ENCODE data around the gene ADSS1. TPM values are rescaled to one million over a fixed set of nuclear protein-coding genes. Genes with fewer than 3 reads are reported as not detected.

Gene ADSS1
- total and polyA plus RNA-seq, 9 donors: 2.6 to 9.8 (median 4.1) TPM

GRCh38 chr14:104714066-104714465 is 10.0 kb upstream of the ADSS1 start:
- Histone ChIP-seq H3K27ac (no peak overlapping the region), H3K4me3 (no peak overlapping the region), H3K27me3 (no peaks in the 10 kb centered on the region), H3K36me3 (no peaks in the 10 kb centered on the region), H3K9me3 (no peaks in the 10 kb centered on the region), H3K4me1 (ENCODE audit: insufficient read depth) (no peaks in the 10 kb centered on the region)
- 85 to 90% (median 88%) methylated on average over 14 to 16 of the region's 16 CpGs for WGBS, 3 donors
- DNase-seq: no peak
- no peak for TF ChIP-seq POLR2A (IDR thresholded peaks at IDR 0.05)
- intact Hi-C loops (cut with DNase I): no loop called here

- Histone ChIP-seq H3K9me3 (no peaks in the 10 kb centered on the region), H3K4me1 (ENCODE audit: insufficient read depth) (no peaks in the 10 kb centered on the region), H3K4me3 (no peak overlapping the region), H3K36me3 (no peaks in the 10 kb centered on the region), H3K27me3 (no peaks in the 10 kb centered on the region), H3K27ac (no peak overlapping the region)
- intact Hi-C loops (cut with DNase I): no loop called here
- TF ChIP-seq, protein P1, sequence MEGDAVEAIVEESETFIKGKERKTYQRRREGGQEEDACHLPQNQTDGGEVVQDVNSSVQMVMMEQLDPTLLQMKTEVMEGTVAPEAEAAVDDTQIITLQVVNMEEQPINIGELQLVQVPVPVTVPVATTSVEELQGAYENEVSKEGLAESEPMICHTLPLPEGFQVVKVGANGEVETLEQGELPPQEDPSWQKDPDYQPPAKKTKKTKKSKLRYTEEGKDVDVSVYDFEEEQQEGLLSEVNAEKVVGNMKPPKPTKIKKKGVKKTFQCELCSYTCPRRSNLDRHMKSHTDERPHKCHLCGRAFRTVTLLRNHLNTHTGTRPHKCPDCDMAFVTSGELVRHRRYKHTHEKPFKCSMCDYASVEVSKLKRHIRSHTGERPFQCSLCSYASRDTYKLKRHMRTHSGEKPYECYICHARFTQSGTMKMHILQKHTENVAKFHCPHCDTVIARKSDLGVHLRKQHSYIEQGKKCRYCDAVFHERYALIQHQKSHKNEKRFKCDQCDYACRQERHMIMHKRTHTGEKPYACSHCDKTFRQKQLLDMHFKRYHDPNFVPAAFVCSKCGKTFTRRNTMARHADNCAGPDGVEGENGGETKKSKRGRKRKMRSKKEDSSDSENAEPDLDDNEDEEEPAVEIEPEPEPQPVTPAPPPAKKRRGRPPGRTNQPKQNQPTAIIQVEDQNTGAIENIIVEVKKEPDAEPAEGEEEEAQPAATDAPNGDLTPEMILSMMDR (IDR thresholded peaks at IDR 0.05): no peak
- TF ChIP-seq EP300 (IDR thresholded peaks at IDR 0.05) (no peak), POLR2A (IDR thresholded peaks at IDR 0.05) (no peak)
- DNase-seq: no peak
- 90 to 94% (median 93%) methylated on average over 31 of the region's 31 CpGs for WGBS, 3 donors
These were observed 9.3 kb upstream of the ADSS1 start for GRCh38 chr14:104714681-104715080.

GRCh38 chr14:104715416-104715815 is 8.6 kb upstream of the ADSS1 start:
- DNase-seq: no peak
- H3K9me3 ChIP-seq: no peaks in the 10 kb centered on the region
- intact Hi-C loops (cut with DNase I): no loop called here
- 73 to 85% (median 81%) methylated on average over 18 of the region's 18 CpGs for WGBS, 3 donors
- H3K4me3 ChIP-seq: no peak overlapping the region
- no peaks in the 10 kb centered on the region for H3K4me1 ChIP-seq (ENCODE audit: insufficient read depth)
- no peaks in the 10 kb centered on the region for H3K36me3 ChIP-seq
- H3K27ac ChIP-seq: no peak overlapping the region
- TF ChIP-seq, protein P1 (IDR thresholded peaks at IDR 0.05): no peak
- no peak for TF ChIP-seq POLR2A (IDR thresholded peaks at IDR 0.05)
- TF ChIP-seq EP300 (IDR thresholded peaks at IDR 0.05): no peak
- H3K27me3 ChIP-seq: no peaks in the 10 kb centered on the region

- TF ChIP-seq, protein P1 (IDR thresholded peaks at IDR 0.05): no peak
- TF ChIP-seq EP300 (IDR thresholded peaks at IDR 0.05) (no peak), POLR2A (IDR thresholded peaks at IDR 0.05) (no peak)
- 87 to 90% (median 88%) methylated on average over 12 of the region's 12 CpGs for WGBS, 3 donors
- no peaks in the 10 kb centered on the region for H3K27me3 ChIP-seq
- H3K9me3 ChIP-seq: no peaks in the 10 kb centered on the region
- intact Hi-C loops (cut with DNase I): no loop called here
- DNase-seq: no peak
- H3K36me3 ChIP-seq: no peaks in the 10 kb centered on the region
- no peak overlapping the region for H3K4me3 ChIP-seq
- no peaks in the 10 kb centered on the region for H3K4me1 ChIP-seq (ENCODE audit: insufficient read depth)
- no peak overlapping the region for H3K27ac ChIP-seq
These were observed 8.2 kb upstream of the ADSS1 start for GRCh38 chr14:104715871-104716270.

DNA sequence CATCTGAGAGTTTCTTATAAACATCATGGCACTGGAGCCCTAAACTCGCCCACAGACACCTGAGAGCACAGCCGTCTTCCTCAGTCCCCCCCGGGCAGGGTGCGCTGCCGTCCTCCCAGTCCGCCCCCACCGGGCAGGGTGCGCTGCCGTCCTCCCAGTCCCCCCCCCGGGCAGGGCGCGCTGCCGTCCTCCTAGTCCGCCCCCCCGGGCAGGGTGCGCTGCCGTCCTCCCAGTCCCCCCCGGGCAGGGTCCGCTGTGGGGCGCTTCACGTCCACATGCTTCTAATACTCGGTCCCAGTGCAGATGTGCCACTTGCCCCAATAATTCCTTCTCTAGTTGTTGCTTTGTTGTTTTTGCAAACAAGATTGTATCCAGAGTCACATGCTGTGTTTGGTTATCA is 6.9 kb upstream of the ADSS1 start:
- Histone ChIP-seq H3K4me3 (no peak overlapping the region), H3K27me3 (no peaks in the 10 kb centered on the region), H3K9me3 (no peaks in the 10 kb centered on the region), H3K4me1 (ENCODE audit: insufficient read depth) (no peaks in the 10 kb centered on the region), H3K36me3 (no peaks in the 10 kb centered on the region), H3K27ac (no peak overlapping the region)
- WGBS, 3 donors: 78 to 89% (median 87%) methylated on average over 22 of the region's 22 CpGs
- TF ChIP-seq, protein P1 (IDR thresholded peaks at IDR 0.05): no peak
- intact Hi-C loops (cut with DNase I): no loop called here
- DNase-seq: no peak
